ENCODE measurements around the gene GBX1. TPM values are rescaled to one million over a fixed set of nuclear protein-coding genes. Genes with fewer than 3 reads are reported as not detected.

GBX1 gene
- not detected in 2 replicates for total RNA-seq

GRCh38 chr7:151167197-151167961, at the start of gene GBX1:
TSS of gene GBX1 (minus strand) at chr7:151167694. CDS start at chr7:151167548, 146 bp downstream.

GRCh38 chr7:151210087-151210854, 42.8 kb upstream of the GBX1 start, which contains the start of gene H2BK1:
TSS of gene H2BK1 (minus strand) at chr7:151210488. CDS start at chr7:151210318, 170 bp downstream.

GRCh38 chr7:151186640-151187408, 19.3 kb upstream of the GBX1 start, which contains the start of gene ASB10:
TSS of gene ASB10 (minus strand) at chr7:151187250. CDS start at chr7:151187130, 120 bp downstream.

Other genes starting within 250 kb of the GBX1 start
- 0.12 and 0.34 TPM in 2 replicates for gene KCNH2, start 189.4 kb downstream of the GBX1 start, total RNA-seq
- 2.9 and 3.5 TPM in 2 replicates for gene NOS3, start 176.7 kb downstream of the GBX1 start, total RNA-seq
- 0.12 TPM in 1 of 2 replicates, not detected in the other for gene ATG9B, start 143.2 kb downstream of the GBX1 start, total RNA-seq
- 21.6 and 30.9 TPM in 2 replicates for gene ABCB8, start 139.2 kb downstream of the GBX1 start, total RNA-seq
- gene ASIC3, start 119.2 kb downstream of the GBX1 start, total RNA-seq = 0.17 and 0.47 TPM in 2 replicates
- gene CDK5, start 109.8 kb downstream of the GBX1 start, total RNA-seq = 11.8 and 15.2 TPM in 2 replicates
- gene SLC4A2, start 108.1 kb downstream of the GBX1 start, total RNA-seq = 111 and 200 TPM in 2 replicates
- 72.9 and 100 TPM in 2 replicates for gene FASTK, start 86.9 kb downstream of the GBX1 start, total RNA-seq
- 44.2 and 46.4 TPM in 2 replicates for gene TMUB1, start 84.2 kb downstream of the GBX1 start, total RNA-seq
- 28.1 and 37.1 TPM in 2 replicates for gene AGAP3, start 81.2 kb downstream of the GBX1 start, total RNA-seq
- gene ASB10, start 19.6 kb upstream of the GBX1 start, total RNA-seq = not detected in 2 replicates
- not detected in 2 replicates for gene H2BK1, start 42.8 kb upstream of the GBX1 start, total RNA-seq
- 34.2 and 43.7 TPM in 2 replicates for gene ABCF2, start 59.5 kb upstream of the GBX1 start, total RNA-seq
- gene CHPF2, start 64.8 kb upstream of the GBX1 start, total RNA-seq = 56.2 and 89.6 TPM in 2 replicates
- 58.6 and 67.7 TPM in 2 replicates for gene SMARCD3, start 81.0 kb upstream of the GBX1 start, total RNA-seq
- 30.7 TPM in 2 replicates for gene NUB1, start 174.1 kb upstream of the GBX1 start, total RNA-seq
- gene WDR86, start 242.3 kb upstream of the GBX1 start, total RNA-seq = 2.3 and 7.6 TPM in 2 replicates

Data from pericardium fibroblast (primary cell).